ENCODE data around the gene PAX7. TPM values are rescaled to one million over a fixed set of nuclear protein-coding genes. Genes with fewer than 3 reads are reported as not detected.

Gene PAX7
- total and polyA plus RNA-seq, 8 donors = not detected

- H3K36me3 ChIP-seq = no peaks in the 10 kb centered on the region
- DNase-seq = no peak
- intact Hi-C loops (cut with DNase I; ENCODE audit: low total_unique reads) = no loop called here
- H3K4me3 ChIP-seq = no peak overlapping the region
- H3K4me1 ChIP-seq = no peaks in the 10 kb centered on the region
- TF ChIP-seq EP300 (IDR thresholded peaks at IDR 0.05) = no peak
- TF ChIP-seq POLR2AphosphoS5 (IDR thresholded peaks at IDR 0.05) = no peak
- no peak for TF ChIP-seq POLR2A (IDR thresholded peaks at IDR 0.05)
- no peak for TF ChIP-seq CTCF (IDR thresholded peaks at IDR 0.05)
- peaks cover 0 to 96% (median 22%) of the 10 kb centered on the region in 3 donors for H3K27me3 ChIP-seq
- 84 to 88% (median 88%) methylated on average over 7 of the region's 7 CpGs for WGBS, 5 donors
- H3K27ac ChIP-seq = no peak overlapping the region
- no peaks in the 10 kb centered on the region for H3K9me3 ChIP-seq
Observed at GRCh38 chr1:18701183-18701582, 70.5 kb downstream of the PAX7 start.

- no peaks in the 10 kb centered on the region for H3K9me3 ChIP-seq
- no peaks in the 10 kb centered on the region for H3K4me1 ChIP-seq
- H3K27ac ChIP-seq = no peak overlapping the region
- intact Hi-C loops (cut with DNase I; ENCODE audit: low total_unique reads) = no loop called here
- H3K27me3 ChIP-seq = peaks cover 0 to 92% (median 12%) of the 10 kb centered on the region in 3 donors
- H3K4me3 ChIP-seq = no peak overlapping the region
- TF ChIP-seq POLR2A (IDR thresholded peaks at IDR 0.05) (no peak), POLR2AphosphoS5 (IDR thresholded peaks at IDR 0.05) (no peak), CTCF (IDR thresholded peaks at IDR 0.05) (no peak), EP300 (IDR thresholded peaks at IDR 0.05) (no peak)
- 32 to 56% (median 49%) methylated on average over 8 to 21 of the region's 21 CpGs for WGBS, 5 donors
- no peaks in the 10 kb centered on the region for H3K36me3 ChIP-seq
- no peak for DNase-seq
Observed at GRCh38 chr1:18703041-18703621, 72.5 kb downstream of the PAX7 start.

GRCh38 chr1:18705811-18706210 is 75.2 kb downstream of the PAX7 start:
- no peaks in the 10 kb centered on the region for H3K36me3 ChIP-seq
- intact Hi-C loops (cut with DNase I; ENCODE audit: low total_unique reads) = no loop called here
- TF ChIP-seq CTCF (IDR thresholded peaks at IDR 0.05) (no peak), POLR2A (IDR thresholded peaks at IDR 0.05) (no peak), POLR2AphosphoS5 (IDR thresholded peaks at IDR 0.05) (no peak), EP300 (IDR thresholded peaks at IDR 0.05) (no peak)
- 6 to 29% (median 22%) methylated on average over 11 to 12 of the region's 12 CpGs for WGBS, 5 donors
- H3K27me3 ChIP-seq = peaks cover 0 to 92% (median 15%) of the 10 kb centered on the region in 3 donors
- DNase-seq = peak; percentile 31 to 32
- H3K9me3 ChIP-seq = no peaks in the 10 kb centered on the region
- no peaks in the 10 kb centered on the region for H3K4me1 ChIP-seq
- no peak overlapping the region for H3K4me3 ChIP-seq
- H3K27ac ChIP-seq = no peak overlapping the region

GRCh38 chr1:18707696-18708257 is 77.1 kb downstream of the PAX7 start:
- H3K36me3 ChIP-seq = no peaks in the 10 kb centered on the region
- TF ChIP-seq POLR2A (IDR thresholded peaks at IDR 0.05) (no peak), CTCF (IDR thresholded peaks at IDR 0.05) (no peak), EP300 (IDR thresholded peaks at IDR 0.05) (no peak), POLR2AphosphoS5 (IDR thresholded peaks at IDR 0.05) (no peak)
- no peaks in the 10 kb centered on the region for H3K4me1 ChIP-seq
- no peak overlapping the region for H3K4me3 ChIP-seq
- no peak overlapping the region for H3K27ac ChIP-seq
- H3K9me3 ChIP-seq = no peaks in the 10 kb centered on the region
- peaks cover 0 to 92% (median 19%) of the 10 kb centered on the region in 3 donors for H3K27me3 ChIP-seq
- DNase-seq = no peak
- 65 to 78% (median 73%) methylated on average over 5 to 6 of the region's 6 CpGs for WGBS, 5 donors
- intact Hi-C loops (cut with DNase I; ENCODE audit: low total_unique reads) = no loop called here
